HCT116 (cell line): Measurements from ENCODE around the gene WWOX. TPM values are rescaled to one million over a fixed set of nuclear protein-coding genes. Genes with fewer than 3 reads are reported as not detected.

Experiments used
- ATAC-seq: fragments of 200-7000 bp; cut with Tn5 transposase; 2 replicates; pipeline ENCODE4 v1.9.1; 2020; ENCODE audit warnings: mild to moderate bottlenecking, moderate library complexity
- BruUV-seq: library from RNA; stranded (reverse); fragments of 400-500 nt; replicated peaks from 2 replicates; lab custom pipeline; 2021; lab: Mats Ljungman, UMichigan
- CTCF ChIA-PET: fragments of 300-600 bp; sonication (Branson Sonifier 250); formaldehyde crosslinking; loops from one replicate; lab custom pipeline; 2021; ENCODE audit warnings: antibody characterized with exemption; lab: Charles Lee
- POLR2A ChIA-PET: fragments of 300-600, 350-600 bp; sonication (Branson Sonifier 250); formaldehyde crosslinking; loops from one replicate; lab custom pipeline; 2021; ENCODE audit warnings: antibody characterized with exemption; lab: Charles Lee
- RAD21 ChIA-PET, 2 experiments: fragments of 300-600 bp; sonication (Branson Sonifier 250); formaldehyde crosslinking; loops; one replicate each; lab custom pipeline; 2023; ENCODE audit warnings: low total read pairs in 2 of 2; ENCODE audit not compliant: uncharacterized antibody in 2 of 2, unreplicated experiment in 2 of 2, low non-redundant PET in 1 of 2; lab: Charles Lee
- DNase-seq: peaks from one replicate; pipeline ENCODE4 v3.0.0-alpha.2; 2010; ENCODE audit warnings: low read depth, low spot score
- H2AFZ ChIP-seq: fragments of 200-600 bp; shearing (Covaris generic), sonication (generic); 2 replicates; pipeline ENCODE4 v1.6.1; 2017; ENCODE audit warnings: low read depth, mixed run types, mixed read lengths, antibody characterized with exemption, low read length; ENCODE audit not compliant: poor library complexity, severe bottlenecking
- H3K27ac ChIP-seq: 2 replicates; pipeline ENCODE4 v1.5.1; 2012; ENCODE audit warnings: low read depth, low read length
- H3K27me3 ChIP-seq: fragments of 200-600 bp; sonication (generic); 2 replicates; pipeline ENCODE4 v1.6.1; 2016; ENCODE audit warnings: mixed run types, low read length, mixed read lengths; ENCODE audit not compliant: insufficient read depth
- H3K36me3 ChIP-seq, 2 experiments: fragments of 200-500 bp in 1 of 2; fragments of 200-600 bp in 1 of 2; sonication (Bioruptor generic) in 1 of 2; sonication (generic) in 1 of 2; 2 replicates each; pipeline versions ENCODE4 v1.5.1 to v1.6.1; 2014 to 2016; ENCODE audit warnings: low read length in 2 of 2, inconsistent platforms in 1 of 2, mixed read lengths in 1 of 2, mixed run types in 1 of 2; ENCODE audit not compliant: insufficient read depth in 2 of 2, control insufficient read depth in 1 of 2
- H3K4me1 ChIP-seq, 2 experiments: fragments of 200-600 bp in 1 of 2; sonication (generic) in 1 of 2; 2 replicates each; pipeline versions ENCODE4 v1.5.1 to v1.6.1; 2012 to 2017; ENCODE audit warnings: low read length in 2 of 2, inconsistent platforms in 1 of 2, mild to moderate bottlenecking in 1 of 2, mixed read lengths in 1 of 2, mixed run types in 1 of 2, moderate library complexity in 1 of 2; ENCODE audit not compliant: insufficient read depth in 2 of 2, control insufficient read depth in 1 of 2
- H3K4me2 ChIP-seq: fragments of 200-600 bp; sonication (generic); 2 replicates; pipeline ENCODE4 v1.6.1; 2017; ENCODE audit warnings: mixed run types, low read length, mixed read lengths
- H3K4me3 ChIP-seq, 2 experiments: fragments of 200-600 bp in 1 of 2; sonication (generic) in 1 of 2; replicated peaks in 1 of 2; 2 replicates each; pipeline ENCODE4 v1.5.1; 2011 to 2016; ENCODE audit warnings: low read length in 2 of 2, control low read depth in 1 of 2, low read depth in 1 of 2, mild to moderate bottlenecking in 1 of 2, mixed read lengths in 1 of 2, mixed run types in 1 of 2
- H3K79me2 ChIP-seq: fragments of 200-600 bp; sonication (generic); 2 replicates; pipeline ENCODE4 v1.6.1; 2017; ENCODE audit warnings: mild to moderate bottlenecking, mixed run types, low read length, moderate library complexity, mixed read lengths; ENCODE audit not compliant: insufficient read depth
- H3K9ac ChIP-seq: fragments of 200-600 bp; sonication (generic); 2 replicates; pipeline ENCODE4 v1.6.1; 2016; ENCODE audit warnings: low read length, mixed read lengths
- H3K9me2 ChIP-seq: fragments of 200-600 bp; sonication (generic), shearing (Covaris generic); 2 replicates; pipeline ENCODE4 v1.6.1; 2017; ENCODE audit warnings: mixed run types, mild to moderate bottlenecking, moderate library complexity; ENCODE audit not compliant: insufficient read depth
- H3K9me3 ChIP-seq, 2 experiments: fragments of 200-500 bp in 1 of 2; fragments of 200-600 bp in 1 of 2; sonication (Bioruptor generic) in 1 of 2; sonication (generic) in 1 of 2; 2 replicates each; pipeline ENCODE4 v1.6.1; 2014 to 2017; ENCODE audit warnings: low read length in 2 of 2, mixed read lengths in 2 of 2, inconsistent platforms in 1 of 2, low read depth in 1 of 2, mild to moderate bottlenecking in 1 of 2, mixed run types in 1 of 2, moderate library complexity in 1 of 2; ENCODE audit not compliant: control insufficient read depth in 1 of 2, insufficient read depth in 1 of 2
- H4K20me1 ChIP-seq: fragments of 200-600 bp; sonication (generic), shearing (Covaris generic); 2 replicates; pipeline ENCODE4 v1.6.1; 2017; ENCODE audit warnings: mixed run types, mild to moderate bottlenecking, moderate library complexity; ENCODE audit not compliant: insufficient read depth
- CBX3 ChIP-seq: IDR thresholded peaks from 2 replicates; pipeline ENCODE4 v1.6.1; 2012; ENCODE audit warnings: low read depth
- EGR1 ChIP-seq: IDR thresholded peaks from 2 replicates; pipeline ENCODE4 v1.6.1; 2012; ENCODE audit warnings: low read depth
- ELF1 ChIP-seq: IDR thresholded peaks from 2 replicates; pipeline ENCODE4 v1.6.1; 2012; ENCODE audit warnings: low read depth, borderline replicate concordance
- EZH2 ChIP-seq: fragments of 200-600 bp; sonication (generic); IDR thresholded peaks from 2 replicates; pipeline ENCODE4 v1.6.1; 2017; ENCODE audit warnings: antibody characterized with exemption, mixed run types
- FOSL1 ChIP-seq: IDR thresholded peaks from 2 replicates; pipeline ENCODE4 v1.6.1; 2012; ENCODE audit warnings: low read depth
- JUND ChIP-seq: IDR thresholded peaks from 2 replicates; pipeline ENCODE4 v1.6.1; 2012
- POLR2A ChIP-seq: IDR thresholded peaks from 2 replicates; pipeline ENCODE4 v1.7.0; 2011; ENCODE audit warnings: borderline replicate concordance; ENCODE audit not compliant: insufficient read depth, insufficient read length; ENCODE audit errors: extremely low read depth
- POLR2AphosphoS5 ChIP-seq: IDR thresholded peaks from 2 replicates; pipeline ENCODE4 v1.6.1; 2011; ENCODE audit warnings: mild to moderate bottlenecking, low read depth, low read length, moderate library complexity
- RAD21 ChIP-seq: IDR thresholded peaks from 2 replicates; pipeline ENCODE4 v1.6.1; 2012; ENCODE audit warnings: low read depth, mild to moderate bottlenecking
- SIN3A ChIP-seq: IDR thresholded peaks from 2 replicates; pipeline ENCODE4 v1.6.1; 2012; ENCODE audit warnings: low read depth
- SP1 ChIP-seq: IDR thresholded peaks from 2 replicates; pipeline ENCODE4 v1.6.1; 2012; ENCODE audit warnings: low read depth
- SRF ChIP-seq: IDR thresholded peaks from 2 replicates; pipeline ENCODE4 v1.6.1; 2012; ENCODE audit warnings: low read depth
- YY1 ChIP-seq: IDR thresholded peaks from 2 replicates; pipeline ENCODE4 v1.6.1; 2011; ENCODE audit warnings: low read length, low read depth, moderate library complexity, mild to moderate bottlenecking; ENCODE audit not compliant: insufficient replicate concordance; ENCODE audit errors: extremely low read depth
- ZFX ChIP-seq: fragments of 450-650 bp; IDR thresholded peaks from 2 replicates; pipeline ENCODE4 v1.6.1; 2017
- ZNF274 ChIP-seq: fragments of 200-500 bp; sonication (Bioruptor generic); IDR thresholded peaks from 2 replicates; pipeline ENCODE4 v1.6.1; 2014; ENCODE audit warnings: mild to moderate bottlenecking, low read depth, low read length, inconsistent platforms
- intact Hi-C: fragments of 100-400 bp; cut with micrococcal nuclease; formaldehyde crosslinking; loops from 2 replicates; pipeline ENCODE4 v1.10.0; 2022
- total RNA-seq: library from RNA; stranded (reverse); gene quantifications from one replicate; pipeline ENCODE4 v1.2.1, GENCODE V29; 2021; ENCODE audit not compliant: unreplicated experiment
- TF ChIP-seq, protein P1 (sequence below): IDR thresholded peaks from 2 replicates; pipeline ENCODE4 v1.6.1; 2012
- TF ChIP-seq, protein P2 (sequence below): IDR thresholded peaks from 2 replicates; pipeline ENCODE4 v1.6.1; 2011; ENCODE audit warnings: mild to moderate bottlenecking, low read length, moderate library complexity; ENCODE audit not compliant: insufficient replicate concordance; ENCODE audit errors: extremely low read depth
- TF ChIP-seq, protein P3 (sequence below): IDR thresholded peaks from 2 replicates; pipeline ENCODE4 v1.6.1; 2012

The WWOX gene
- total RNA-seq, 1 experiment from 2014 or later, result 13.7 TPM

DNA sequence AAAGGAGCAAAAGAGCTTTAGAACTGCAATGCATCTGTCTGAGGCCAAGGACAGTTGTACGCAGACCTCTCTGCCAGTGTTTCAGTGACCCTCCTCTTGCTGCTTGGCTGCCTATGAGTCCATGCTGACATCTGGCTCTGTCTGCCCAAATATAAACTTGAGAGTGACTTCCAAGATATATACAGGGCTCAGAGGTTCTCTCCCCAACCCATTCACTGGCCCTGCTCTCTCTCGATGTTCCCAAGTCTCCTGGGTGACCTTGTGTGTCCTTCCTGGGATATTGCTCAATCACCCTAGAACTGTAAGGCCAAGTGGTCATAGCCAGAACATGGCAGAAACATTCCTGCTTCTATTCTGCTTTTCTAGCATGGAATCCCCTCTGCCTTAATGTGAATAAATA, 716.3 kb downstream of the WWOX start:
- H3K4me3 ChIP-seq, result no peak overlapping the region
- ChIA-PET POLR2A (no interaction called here), CTCF (no interaction called here), RAD21 (no interaction called here)
- H3K4me1 ChIP-seq, result no peaks in the 10 kb centered on the region
- no peaks in the 10 kb centered on the region for H4K20me1 ChIP-seq
- H3K9me2 ChIP-seq, result no peaks in the 10 kb centered on the region
- no peak overlapping the region for H3K4me2 ChIP-seq
- no peaks in the 10 kb centered on the region for H3K27me3 ChIP-seq
- H3K79me2 ChIP-seq, result no peaks in the 10 kb centered on the region
- no TSS peak for BruUV-seq
- H3K9me3 ChIP-seq, result peaks cover 4 to 14% of the 10 kb centered on the region in 2 experiments; a peak in 3 of 4 replicates
- intact Hi-C loops, result no loop called here
- no peaks in the 10 kb centered on the region for H3K36me3 ChIP-seq
- no peak for TF ChIP-seq ZNF274
- no peak for TF ChIP-seq SRF
- no peak overlapping the region for H3K27ac ChIP-seq
- no peak for DNase-seq
- ATAC-seq, result no peak
- H3K9ac ChIP-seq, result no peak overlapping the region
- H2AFZ ChIP-seq, result no peak overlapping the region

DNA sequence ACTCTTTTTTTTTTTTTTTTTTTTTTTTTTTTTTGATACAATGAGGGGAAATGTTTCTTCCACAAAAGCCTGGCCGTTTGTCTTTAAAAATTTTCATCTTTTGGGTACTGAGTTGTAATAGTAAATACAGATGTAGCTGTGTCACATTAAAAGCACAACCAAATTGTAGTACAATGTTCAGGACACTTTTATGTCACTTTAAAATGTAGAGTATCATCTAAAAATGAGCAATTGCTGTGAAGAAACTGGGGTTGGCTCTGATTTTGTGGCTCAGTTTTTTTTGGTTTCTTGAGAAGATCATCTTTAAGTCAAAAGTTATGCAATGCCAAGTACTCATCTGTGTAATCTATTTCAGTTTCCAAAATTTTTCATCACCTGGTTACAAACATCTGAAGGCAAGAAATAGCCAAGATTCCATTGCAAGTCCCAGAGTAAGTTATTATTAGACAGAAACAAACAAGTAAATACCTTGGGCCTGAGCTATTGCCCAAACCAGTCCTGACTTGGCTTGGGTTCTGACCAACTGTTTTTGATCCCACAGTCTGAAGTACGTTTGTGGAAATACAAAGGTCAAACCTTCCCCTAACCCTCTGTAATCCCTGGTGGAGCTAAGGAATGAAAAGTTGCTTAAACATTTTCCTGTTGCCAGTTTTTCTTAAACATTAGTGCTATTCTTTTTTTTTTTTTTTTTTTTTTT, 717.2 kb downstream of the WWOX start:
- H3K4me1 ChIP-seq, result no peaks in the 10 kb centered on the region
- intact Hi-C loops, result no loop called here
- H3K79me2 ChIP-seq, result no peaks in the 10 kb centered on the region
- ATAC-seq (no peak), DNase-seq (no peak)
- H3K27me3 ChIP-seq, result no peaks in the 10 kb centered on the region
- ChIA-PET RAD21 (interaction anchor here in 1 of 2 experiments (0.7 kb wide), 1 partner anchor 558 kb away, joined by 5 read pairs; no protein-coding TSS in a partner anchor), POLR2A (no interaction called here), CTCF (no interaction called here)
- no peak overlapping the region for H2AFZ ChIP-seq
- H4K20me1 ChIP-seq, result no peaks in the 10 kb centered on the region
- H3K27ac ChIP-seq, result no peak overlapping the region
- no peak overlapping the region for H3K4me3 ChIP-seq
- no peak overlapping the region for H3K4me2 ChIP-seq
- BruUV-seq, result no TSS peak
- H3K9me3 ChIP-seq, result peaks cover 4 to 14% of the 10 kb centered on the region in 2 experiments; a peak in 3 of 4 replicates
- no peaks in the 10 kb centered on the region for H3K9me2 ChIP-seq
- no peak overlapping the region for H3K9ac ChIP-seq
- no peaks in the 10 kb centered on the region for H3K36me3 ChIP-seq
- TF ChIP-seq EGR1 (no peak), POLR2A (no peak), FOSL1 (no peak), POLR2AphosphoS5 (no peak), CBX3 (no peak), SRF (no peak), RAD21 (no peak), EZH2 (no peak), YY1 (no peak), SP1 (no peak), ZFX (no peak), ZNF274 (no peak), SIN3A (no peak), JUND (no peak), ELF1 (no peak)
- TF ChIP-seq, protein P1, sequence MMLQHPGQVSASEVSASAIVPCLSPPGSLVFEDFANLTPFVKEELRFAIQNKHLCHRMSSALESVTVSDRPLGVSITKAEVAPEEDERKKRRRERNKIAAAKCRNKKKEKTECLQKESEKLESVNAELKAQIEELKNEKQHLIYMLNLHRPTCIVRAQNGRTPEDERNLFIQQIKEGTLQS, result no peak
- TF ChIP-seq, protein P2, sequence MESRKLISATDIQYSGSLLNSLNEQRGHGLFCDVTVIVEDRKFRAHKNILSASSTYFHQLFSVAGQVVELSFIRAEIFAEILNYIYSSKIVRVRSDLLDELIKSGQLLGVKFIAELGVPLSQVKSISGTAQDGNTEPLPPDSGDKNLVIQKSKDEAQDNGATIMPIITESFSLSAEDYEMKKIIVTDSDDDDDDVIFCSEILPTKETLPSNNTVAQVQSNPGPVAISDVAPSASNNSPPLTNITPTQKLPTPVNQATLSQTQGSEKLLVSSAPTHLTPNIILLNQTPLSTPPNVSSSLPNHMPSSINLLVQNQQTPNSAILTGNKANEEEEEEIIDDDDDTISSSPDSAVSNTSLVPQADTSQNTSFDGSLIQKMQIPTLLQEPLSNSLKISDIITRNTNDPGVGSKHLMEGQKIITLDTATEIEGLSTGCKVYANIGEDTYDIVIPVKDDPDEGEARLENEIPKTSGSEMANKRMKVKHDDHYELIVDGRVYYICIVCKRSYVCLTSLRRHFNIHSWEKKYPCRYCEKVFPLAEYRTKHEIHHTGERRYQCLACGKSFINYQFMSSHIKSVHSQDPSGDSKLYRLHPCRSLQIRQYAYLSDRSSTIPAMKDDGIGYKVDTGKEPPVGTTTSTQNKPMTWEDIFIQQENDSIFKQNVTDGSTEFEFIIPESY, result no peak
- TF ChIP-seq, protein P3, sequence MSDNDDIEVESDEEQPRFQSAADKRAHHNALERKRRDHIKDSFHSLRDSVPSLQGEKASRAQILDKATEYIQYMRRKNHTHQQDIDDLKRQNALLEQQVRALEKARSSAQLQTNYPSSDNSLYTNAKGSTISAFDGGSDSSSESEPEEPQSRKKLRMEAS, result no peak
